OCI-M1 (cell line): ENCODE data around the gene PPP2R2C.

Experiments used
- DNase-seq: peaks from one replicate; lab custom pipeline; 2025; lab: John Stamatoyannopoulos, UW

Gene PPP2R2C

DNA sequence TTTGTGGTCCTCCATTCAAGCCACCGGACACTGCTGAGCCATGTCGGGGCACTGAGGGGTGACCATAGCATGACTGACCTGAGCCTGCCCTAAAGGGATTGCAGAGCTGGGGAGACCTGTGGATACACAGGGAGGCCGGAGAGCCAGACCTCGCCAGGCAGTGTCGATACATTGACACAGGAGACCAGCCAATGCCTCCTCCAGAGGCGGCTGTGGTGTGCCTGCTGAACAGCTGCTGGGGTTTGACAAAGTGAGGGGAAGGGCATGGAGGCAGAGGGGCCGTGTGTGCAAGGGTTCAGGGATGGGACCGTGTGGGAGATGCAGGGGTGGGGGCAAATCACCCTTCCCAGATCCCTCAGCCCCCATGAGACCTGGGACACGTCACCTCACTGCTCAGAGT, 48.0 kb downstream of the PPP2R2C start:
- no peak for DNase-seq

- no peak for DNase-seq
Observed at GRCh38 chr4:6423575-6423974, 48.8 kb downstream of the PPP2R2C start.

DNA sequence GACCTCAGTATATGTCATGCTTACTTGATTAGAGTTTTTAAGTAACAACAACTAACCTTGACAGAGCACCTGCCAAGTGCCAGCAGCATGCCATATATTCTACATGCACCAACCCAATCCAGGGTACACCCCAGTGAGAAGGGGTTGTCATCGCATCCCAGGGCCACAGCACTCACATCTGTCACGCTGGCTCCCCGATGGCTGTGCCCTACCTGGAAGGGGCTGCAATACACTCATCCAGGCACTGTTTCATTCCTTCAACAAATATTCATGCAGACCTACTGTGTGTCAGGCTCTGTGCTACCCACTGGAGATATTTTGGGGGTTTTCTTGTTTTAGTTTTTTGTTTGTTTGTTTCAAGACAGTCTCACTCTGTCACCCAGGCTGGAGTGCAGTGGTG, 49.5 kb downstream of the PPP2R2C start:
- no peak for DNase-seq

GRCh38 chr4:6422105-6422504, 50.3 kb downstream of the PPP2R2C start:
- no peak for DNase-seq

DNA sequence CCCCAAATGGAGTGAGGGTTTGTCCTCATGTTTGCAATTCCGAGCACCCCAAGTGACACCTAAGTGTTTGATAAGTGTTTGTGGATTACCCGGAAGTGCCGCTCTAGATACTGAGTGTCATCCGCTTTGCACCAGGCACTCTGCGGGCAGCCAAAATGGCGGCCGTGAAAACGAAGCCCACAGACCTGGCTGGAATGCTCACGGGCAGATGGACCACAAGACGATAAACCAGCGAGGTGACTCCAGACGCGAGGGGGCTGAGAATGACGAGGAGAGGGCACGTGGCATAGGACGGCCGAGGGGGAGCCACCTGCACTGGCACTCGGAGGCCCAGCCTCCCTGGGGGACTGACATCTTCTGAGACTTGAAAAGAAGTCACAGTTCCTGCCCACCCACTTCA, 51.0 kb downstream of the PPP2R2C start:
- DNase-seq = no peak

DNA sequence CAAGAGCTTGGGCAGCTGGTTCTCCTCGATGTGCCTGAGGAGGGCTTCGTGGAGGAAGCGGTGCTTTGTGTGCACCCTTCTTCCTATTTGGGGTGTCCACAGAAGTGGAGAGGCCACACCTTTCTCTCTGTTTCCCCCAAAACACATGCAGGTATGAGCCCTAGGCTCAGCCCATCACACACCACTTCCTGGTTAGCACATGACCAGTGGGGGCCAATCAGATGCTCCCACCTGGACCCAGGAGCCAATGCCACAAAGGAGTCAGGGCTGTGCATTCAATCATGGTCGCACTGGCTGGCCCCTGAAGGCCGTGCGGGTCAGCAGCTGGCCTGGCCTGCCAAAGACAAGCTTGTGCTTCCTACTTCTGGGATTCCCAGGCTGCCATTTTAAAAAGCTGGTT, 51.4 kb downstream of the PPP2R2C start:
- DNase-seq = no peak

- no peak for DNase-seq
Observed at GRCh38 chr4:6420036-6420435, 52.4 kb downstream of the PPP2R2C start.

DNA sequence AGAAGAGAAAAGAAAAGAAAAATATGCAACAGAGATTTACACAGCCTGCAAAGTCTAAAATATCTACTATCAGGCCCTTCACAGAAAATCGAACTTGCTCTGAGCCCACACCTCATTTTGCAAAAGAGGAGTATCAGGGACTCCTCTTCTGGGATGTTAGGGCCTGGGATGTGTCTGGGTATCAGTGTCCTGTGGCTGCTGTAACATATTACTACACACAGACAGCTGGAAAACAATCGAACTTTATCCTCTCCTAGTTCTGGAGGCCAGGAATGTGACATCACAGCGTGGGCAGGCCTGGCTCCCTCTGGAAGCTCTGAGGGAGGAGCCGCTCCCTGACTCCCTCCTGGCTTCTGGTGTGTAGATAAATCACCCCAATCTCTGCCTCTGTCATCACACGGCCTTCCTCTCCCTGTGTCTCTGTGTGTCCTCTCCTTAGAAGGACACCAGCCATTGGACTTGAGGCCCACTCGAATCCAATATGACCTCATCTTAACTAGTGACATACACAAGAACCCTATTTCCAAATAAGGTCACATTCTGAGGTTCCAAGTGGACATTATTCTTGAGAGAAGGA, 52.9 kb downstream of the PPP2R2C start:
- DNase-seq = no peak

DNA sequence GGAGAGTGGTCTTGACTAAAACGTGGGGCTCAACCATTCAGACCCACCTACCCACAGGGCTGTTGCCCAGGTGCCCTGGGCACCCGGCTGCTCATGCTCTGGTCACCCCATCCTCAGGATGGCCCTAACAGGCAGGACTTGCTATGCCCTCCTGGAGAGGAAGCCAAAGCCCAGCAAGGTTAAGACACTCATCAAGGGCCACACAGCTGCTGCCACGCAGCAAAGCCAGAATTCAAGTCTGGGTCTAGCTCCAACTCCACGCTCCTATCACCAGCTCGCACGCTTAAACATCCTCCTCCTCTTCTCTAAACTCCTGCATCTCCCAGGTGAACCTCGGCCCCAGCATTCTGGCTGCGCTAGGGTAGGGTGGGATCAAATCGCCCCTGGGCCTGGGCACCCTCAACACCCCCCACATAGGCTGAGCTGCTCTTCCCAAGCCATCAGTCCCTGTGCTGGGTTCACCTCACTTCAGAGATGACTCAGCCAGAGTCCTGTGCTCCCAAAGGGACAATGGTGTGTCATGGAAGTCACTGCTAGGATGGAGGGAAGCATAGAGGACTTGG, 54.1 kb downstream of the PPP2R2C start:
- no peak for DNase-seq

GRCh38 chr4:6417516-6418050, 54.8 kb downstream of the PPP2R2C start:
- no peak for DNase-seq

- no peak for DNase-seq
Observed at GRCh38 chr4:6416518-6417286, 55.7 kb downstream of the PPP2R2C start.

GRCh38 chr4:6415031-6415705, 57.2 kb downstream of the PPP2R2C start:
- no peak for DNase-seq

DNA sequence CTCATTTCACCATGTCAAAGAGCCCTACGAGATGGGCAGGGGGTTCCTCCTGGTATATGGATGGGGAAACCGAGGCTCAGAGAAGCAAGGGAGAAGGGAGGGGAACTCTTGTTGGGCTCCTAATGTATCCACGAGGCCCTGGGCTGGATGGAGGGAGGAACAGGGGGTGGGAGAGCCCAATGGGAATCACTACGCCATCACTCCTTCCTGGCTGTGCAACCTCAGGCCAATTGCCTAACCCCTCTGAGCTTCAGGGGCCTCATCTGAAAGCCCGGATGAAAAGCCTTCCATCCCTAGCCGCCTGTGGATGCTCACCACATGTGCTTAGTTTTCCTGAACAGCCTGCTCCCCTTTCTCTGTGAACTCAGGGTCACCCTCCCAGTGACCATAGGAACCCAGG, 57.8 kb downstream of the PPP2R2C start:
- no peak for DNase-seq

DNA sequence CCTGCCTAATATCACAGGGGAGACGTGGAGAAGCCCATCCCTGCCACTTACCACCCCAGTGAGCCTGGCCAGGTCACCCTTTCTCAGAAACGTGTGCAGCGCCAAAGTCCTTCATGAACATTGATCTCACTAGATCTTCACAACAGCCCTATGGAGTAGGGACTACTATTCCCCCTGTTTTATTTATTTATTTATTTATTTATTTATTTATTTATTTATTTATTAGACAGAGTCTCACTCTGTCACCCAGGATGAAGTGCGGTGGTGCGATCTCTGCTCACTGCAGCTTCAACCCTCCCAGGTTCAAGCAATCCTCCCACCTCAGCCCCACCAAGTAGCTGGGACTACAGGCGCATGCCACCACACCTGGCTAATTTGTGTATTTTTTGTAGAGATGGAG, 61.8 kb downstream of the PPP2R2C start:
- no peak for DNase-seq

DNA sequence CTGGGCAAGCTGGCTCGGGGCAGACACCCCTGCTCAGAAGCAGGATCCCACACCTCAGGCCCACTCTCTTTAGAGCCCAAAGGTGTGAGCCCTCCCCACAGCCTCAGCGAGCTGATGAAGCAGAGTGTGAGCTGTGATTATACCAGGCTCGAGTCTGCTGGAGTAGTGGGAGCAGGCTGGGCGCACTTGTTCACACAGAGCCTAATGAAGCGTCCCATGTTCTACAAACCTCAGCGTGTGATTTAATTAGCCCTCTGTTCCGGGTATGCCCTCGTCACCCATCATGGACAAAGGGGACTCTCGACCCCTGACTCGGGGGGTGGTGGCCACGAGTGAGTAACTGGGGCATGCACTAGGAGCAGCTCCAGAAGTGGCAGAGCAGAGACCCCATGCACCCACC, 62.3 kb downstream of the PPP2R2C start:
- no peak for DNase-seq

- DNase-seq = no peak
Observed at GRCh38 chr4:6409381-6409780, 63.0 kb downstream of the PPP2R2C start.

GRCh38 chr4:6408263-6408662, 64.2 kb downstream of the PPP2R2C start:
- DNase-seq = no peak

GRCh38 chr4:6405397-6405706, 67.1 kb downstream of the PPP2R2C start:
- DNase-seq = no peak

DNA sequence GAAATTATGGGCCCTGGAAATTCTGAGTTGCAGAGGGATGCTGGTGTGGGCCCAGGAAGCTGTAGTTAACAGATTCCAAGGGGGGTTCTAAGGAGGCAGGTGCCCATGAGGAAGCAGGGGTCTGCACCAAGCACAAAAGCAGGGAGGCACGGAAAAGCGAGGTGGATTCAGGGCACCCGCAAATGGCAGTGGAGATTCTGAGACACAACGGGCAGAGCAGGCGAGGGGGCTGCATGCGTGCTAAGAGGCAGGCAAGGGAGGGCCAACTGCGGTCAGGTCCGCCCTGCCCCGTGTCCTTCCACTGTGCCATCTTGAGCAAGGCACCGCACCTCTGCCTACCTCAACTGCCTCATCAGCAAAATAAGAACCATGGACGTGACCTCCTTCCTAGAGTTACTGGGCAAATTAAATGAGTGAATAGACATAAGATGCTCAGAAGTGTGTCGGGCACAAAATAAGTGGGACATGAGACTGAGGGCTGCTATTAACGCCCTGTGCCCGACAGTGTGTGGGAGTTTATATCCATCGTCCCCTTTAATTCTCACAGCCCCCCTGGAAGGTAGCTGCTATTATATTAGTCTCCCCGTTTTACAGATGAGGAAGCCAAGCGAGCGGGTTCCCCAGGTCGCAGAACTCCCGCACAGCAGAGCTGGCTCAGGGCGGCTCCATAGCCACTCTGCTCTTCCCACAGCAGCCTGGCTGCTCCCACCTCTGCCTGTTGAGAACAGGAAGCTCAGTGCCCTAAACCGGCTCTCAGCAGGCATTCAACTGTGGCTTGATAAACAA, 67.6 kb downstream of the PPP2R2C start:
- no peak for DNase-seq

GRCh38 chr4:6403400-6403685, 69.1 kb downstream of the PPP2R2C start:
- DNase-seq = no peak

- DNase-seq = no peak
Observed at GRCh38 chr4:6402566-6403399, 69.6 kb downstream of the PPP2R2C start.

GRCh38 chr4:6401797-6402196, 70.6 kb downstream of the PPP2R2C start:
- DNase-seq = no peak
